RPMI8226 (cell line): ENCODE measurements around the gene PXN.
A peak's percentile ranks its signal among the peaks of the same experiment; 100 is the strongest.

Experiments used
- DNase-seq: peaks from one replicate; pipeline ENCODE4 v3.0.0-alpha.2; 2015

PXN gene

GRCh38 chr12:120265473-120266179 is at the start of gene PXN:
PXN (minus strand) TSS chr12:120265730; CDS start chr12:120265629, 101 bp downstream.
- DNase-seq, result peak; percentile 84

- peak; percentile 36 for DNase-seq
Observed at GRCh38 chr12:120314220-120314619, 48.7 kb upstream of the PXN start.

GRCh38 chr12:120301962-120302815 is 36.7 kb upstream of the PXN start, which contains the start of gene SIRT4:
SIRT4 (plus strand) TSS chr12:120302321; CDS start chr12:120303562, 1,241 bp downstream.
- DNase-seq, result peak; percentile 95

GRCh38 chr12:120292661-120293531 is 27.4 kb upstream of the PXN start, which contains the start of gene RNU4-1:
RNU4-1 (minus strand) TSS chr12:120293237.
- peak; percentile 90 for DNase-seq

GRCh38 chr12:120292411-120292660 is 26.8 kb upstream of the PXN start:
- no peak for DNase-seq

- DNase-seq, result peak; percentile 38
Observed at GRCh38 chr12:120290609-120291305, 25.2 kb upstream of the PXN start.

- no peak for DNase-seq
Observed at GRCh38 chr12:120287491-120287890, 22.0 kb upstream of the PXN start.

GRCh38 chr12:120286768-120287490 is 21.4 kb upstream of the PXN start:
- no peak for DNase-seq

GRCh38 chr12:120284381-120284780 is 18.9 kb upstream of the PXN start:
- DNase-seq, result no peak

- no peak for DNase-seq
Observed at GRCh38 chr12:120283318-120283717, 17.8 kb upstream of the PXN start.

- no peak for DNase-seq
Observed at GRCh38 chr12:120278137-120279069, 12.9 kb upstream of the PXN start.

- no peak for DNase-seq
Observed at GRCh38 chr12:120276734-120277133, 11.2 kb upstream of the PXN start.

- no peak for DNase-seq
Observed at GRCh38 chr12:120267736-120268135, 2.2 kb upstream of the PXN start.

- no peak for DNase-seq
Observed at GRCh38 chr12:120266180-120266870, 795 bp upstream of the PXN start.

- DNase-seq, result no peak
Observed at GRCh38 chr12:120264904-120265472, 542 bp downstream of the PXN start.

- no peak for DNase-seq
Observed at GRCh38 chr12:120264086-120264903, 1.2 kb downstream of the PXN start.

- no peak for DNase-seq
Observed at GRCh38 chr12:120263748-120264085, 1.8 kb downstream of the PXN start.

- DNase-seq, result no peak
Observed at GRCh38 chr12:120262852-120263747, 2.4 kb downstream of the PXN start.
